ENCODE results near the gene PADI1.

- TF ChIP-seq CTCF (IDR thresholded peaks at IDR 0.05) (no peak), POLR2A (IDR thresholded peaks at IDR 0.05) (no peak)
Measured at GRCh38 chr1:17220287-17220686, 15.4 kb downstream of the PADI1 start.
